Measurements from ENCODE around the gene CITED1. TPM values are rescaled to one million over a fixed set of nuclear protein-coding genes. Genes with fewer than 3 reads are reported as not detected.

The CITED1 gene
- polyA plus RNA-seq, 1 donor, result 0.94 TPM

GRCh38 chrX:72308566-72309296 is 3.0 kb upstream of the CITED1 start:
- no peaks in the 10 kb centered on the region for H3K9me3 ChIP-seq (ENCODE audit: control insufficient read depth, low read depth, low read length)
- peak overlapping the region; percentile 33 for H3K4me3 ChIP-seq (ENCODE audit: low read length)
- H3K36me3 ChIP-seq (ENCODE audit: control insufficient read depth, insufficient read depth, low read length), result no peaks in the 10 kb centered on the region
- H3K27me3 ChIP-seq (ENCODE audit: control insufficient read depth, insufficient read depth, low read length), result peaks cover 53% of the 10 kb centered on the region
- peak in 1 of 2 donors; percentile 71 for DNase-seq
- WGBS (ENCODE audit: insufficient coverage, low lambda C conversion rate), result 0% methylated on average over 1 of the region's 24 CpGs
- H3K27ac ChIP-seq (ENCODE audit: low read length), result no peak overlapping the region
- peaks cover 10% of the 10 kb centered on the region for H3K4me1 ChIP-seq (ENCODE audit: control insufficient read depth, insufficient read depth, low read length)

GRCh38 chrX:72308209-72308565 is 2.5 kb upstream of the CITED1 start:
- DNase-seq, result no peak
- Histone ChIP-seq H3K4me3 (ENCODE audit: low read length) (no peak overlapping the region), H3K4me1 (ENCODE audit: control insufficient read depth, insufficient read depth, low read length) (peaks cover 10% of the 10 kb centered on the region), H3K9me3 (ENCODE audit: control insufficient read depth, low read depth, low read length) (no peaks in the 10 kb centered on the region), H3K27me3 (ENCODE audit: control insufficient read depth, insufficient read depth, low read length) (peaks cover 58% of the 10 kb centered on the region), H3K36me3 (ENCODE audit: control insufficient read depth, insufficient read depth, low read length) (no peaks in the 10 kb centered on the region), H3K27ac (ENCODE audit: low read length) (no peak overlapping the region)
- no CpG with 5 or more reads among the region's 11 CpGs for WGBS (ENCODE audit: insufficient coverage, low lambda C conversion rate)

GRCh38 chrX:72307646-72308051 is 1.9 kb upstream of the CITED1 start:
- Histone ChIP-seq H3K4me3 (ENCODE audit: low read length) (peak overlapping the region; percentile 46), H3K27me3 (ENCODE audit: control insufficient read depth, insufficient read depth, low read length) (peaks cover 64% of the 10 kb centered on the region), H3K36me3 (ENCODE audit: control insufficient read depth, insufficient read depth, low read length) (no peaks in the 10 kb centered on the region), H3K27ac (ENCODE audit: low read length) (no peak overlapping the region), H3K9me3 (ENCODE audit: control insufficient read depth, low read depth, low read length) (no peaks in the 10 kb centered on the region), H3K4me1 (ENCODE audit: control insufficient read depth, insufficient read depth, low read length) (peaks cover 10% of the 10 kb centered on the region)
- no peak for DNase-seq
- WGBS (ENCODE audit: insufficient coverage, low lambda C conversion rate), result no CpG with 5 or more reads among the region's 17 CpGs

GRCh38 chrX:72306851-72307645 is 1.3 kb upstream of the CITED1 start:
- H3K36me3 ChIP-seq (ENCODE audit: control insufficient read depth, insufficient read depth, low read length), result no peaks in the 10 kb centered on the region
- no CpG with 5 or more reads among the region's 56 CpGs for WGBS (ENCODE audit: insufficient coverage, low lambda C conversion rate)
- H3K4me1 ChIP-seq (ENCODE audit: control insufficient read depth, insufficient read depth, low read length), result peaks cover 10% of the 10 kb centered on the region
- H3K27ac ChIP-seq (ENCODE audit: low read length), result no peak overlapping the region
- peak in 1 of 2 donors; percentile 70 for DNase-seq
- H3K9me3 ChIP-seq (ENCODE audit: control insufficient read depth, low read depth, low read length), result no peaks in the 10 kb centered on the region
- peak overlapping the region; percentile 46 for H3K4me3 ChIP-seq (ENCODE audit: low read length)
- H3K27me3 ChIP-seq (ENCODE audit: control insufficient read depth, insufficient read depth, low read length), result peaks cover 68% of the 10 kb centered on the region

- Histone ChIP-seq H3K4me3 (ENCODE audit: low read length) (peak overlapping the region; percentile 46), H3K9me3 (ENCODE audit: control insufficient read depth, low read depth, low read length) (no peaks in the 10 kb centered on the region), H3K27ac (ENCODE audit: low read length) (no peak overlapping the region), H3K36me3 (ENCODE audit: control insufficient read depth, insufficient read depth, low read length) (no peaks in the 10 kb centered on the region), H3K27me3 (ENCODE audit: control insufficient read depth, insufficient read depth, low read length) (peaks cover 68% of the 10 kb centered on the region), H3K4me1 (ENCODE audit: control insufficient read depth, insufficient read depth, low read length) (peaks cover 10% of the 10 kb centered on the region)
- WGBS (ENCODE audit: insufficient coverage, low lambda C conversion rate), result no CpG with 5 or more reads among the region's 92 CpGs
- no peak for DNase-seq
These were observed 529 bp upstream of the CITED1 start for GRCh38 chrX:72306085-72306801.

GRCh38 chrX:72304877-72305276 is 837 bp downstream of the CITED1 start:
- no peaks in the 10 kb centered on the region for H3K36me3 ChIP-seq (ENCODE audit: control insufficient read depth, insufficient read depth, low read length)
- H3K27me3 ChIP-seq (ENCODE audit: control insufficient read depth, insufficient read depth, low read length), result peaks cover 66% of the 10 kb centered on the region
- H3K27ac ChIP-seq (ENCODE audit: low read length), result no peak overlapping the region
- no CpG with 5 or more reads among the region's 26 CpGs for WGBS (ENCODE audit: insufficient coverage, low lambda C conversion rate)
- H3K4me3 ChIP-seq (ENCODE audit: low read length), result no peak overlapping the region
- DNase-seq, result no peak
- peaks cover 13% of the 10 kb centered on the region for H3K4me1 ChIP-seq (ENCODE audit: control insufficient read depth, insufficient read depth, low read length)
- H3K9me3 ChIP-seq (ENCODE audit: control insufficient read depth, low read depth, low read length), result no peaks in the 10 kb centered on the region

DNA sequence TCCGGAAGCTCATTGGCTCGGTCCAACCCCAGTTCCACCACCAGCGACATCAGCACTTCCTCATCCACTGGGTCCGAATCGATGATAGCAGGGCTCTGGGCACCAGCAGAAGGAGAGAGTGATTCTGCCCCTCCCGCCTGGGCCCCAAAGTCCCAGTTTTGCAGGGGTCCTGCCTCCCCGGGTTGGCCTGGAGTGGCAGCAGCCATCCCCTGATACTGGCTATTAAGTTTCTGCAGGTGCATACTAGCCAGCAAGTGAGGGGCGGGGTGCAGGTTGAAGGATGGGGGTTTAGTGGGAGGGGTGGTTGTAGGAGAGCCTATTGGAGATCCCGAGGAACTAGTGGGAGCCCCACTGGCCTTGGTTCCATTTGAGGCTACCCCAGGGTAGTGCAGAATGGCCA is 3.9 kb downstream of the CITED1 start:
- WGBS (ENCODE audit: insufficient coverage, low lambda C conversion rate), result no CpG with 5 or more reads among the region's 9 CpGs
- H3K4me3 ChIP-seq (ENCODE audit: low read length), result no peak overlapping the region
- no peaks in the 10 kb centered on the region for H3K9me3 ChIP-seq (ENCODE audit: control insufficient read depth, low read depth, low read length)
- no peak for DNase-seq
- H3K36me3 ChIP-seq (ENCODE audit: control insufficient read depth, insufficient read depth, low read length), result no peaks in the 10 kb centered on the region
- no peak overlapping the region for H3K27ac ChIP-seq (ENCODE audit: low read length)
- peaks cover 8% of the 10 kb centered on the region for H3K4me1 ChIP-seq (ENCODE audit: control insufficient read depth, insufficient read depth, low read length)
- peaks cover 38% of the 10 kb centered on the region for H3K27me3 ChIP-seq (ENCODE audit: control insufficient read depth, insufficient read depth, low read length)

DNA sequence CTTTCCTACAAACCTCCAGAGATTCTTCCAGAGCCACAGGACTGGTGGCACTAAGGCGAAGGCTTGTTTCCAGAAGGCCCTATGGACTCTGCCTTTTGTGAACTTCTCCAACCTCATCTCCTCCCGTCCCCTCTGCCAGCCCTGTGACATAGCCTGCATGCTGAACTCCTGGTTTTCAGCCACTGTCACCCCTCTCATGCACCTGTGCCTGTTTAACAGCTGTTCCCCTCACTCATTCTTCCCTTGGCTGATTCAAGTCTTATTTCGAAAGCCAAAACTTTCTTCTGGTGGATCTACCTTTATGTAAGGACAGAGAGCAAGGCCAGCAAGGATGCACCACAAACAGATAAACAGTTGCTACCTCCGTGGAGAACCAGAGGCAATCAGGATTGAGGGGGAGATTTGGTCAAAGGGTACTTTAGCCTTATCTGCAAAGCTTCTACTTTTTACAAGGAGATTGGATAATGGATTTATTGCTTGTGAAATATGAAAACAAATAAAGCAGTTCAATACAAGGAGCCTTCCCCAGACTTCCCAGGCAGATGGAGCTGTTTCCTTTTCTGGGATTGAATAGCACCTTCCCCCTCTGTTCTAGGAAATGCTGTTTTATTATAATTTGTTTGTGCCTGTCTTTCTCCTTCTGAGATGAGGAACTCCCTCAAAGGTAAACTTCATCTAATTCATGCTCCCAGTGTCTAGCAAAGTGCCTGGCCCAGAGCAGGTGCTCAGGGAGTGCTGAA is 5.7 kb downstream of the CITED1 start:
- H3K27me3 ChIP-seq (ENCODE audit: control insufficient read depth, insufficient read depth, low read length), result peaks cover 28% of the 10 kb centered on the region
- no peak for DNase-seq
- H3K27ac ChIP-seq (ENCODE audit: low read length), result no peak overlapping the region
- H3K4me3 ChIP-seq (ENCODE audit: low read length), result no peak overlapping the region
- no peaks in the 10 kb centered on the region for H3K9me3 ChIP-seq (ENCODE audit: control insufficient read depth, low read depth, low read length)
- no CpG with 5 or more reads among the region's 4 CpGs for WGBS (ENCODE audit: insufficient coverage, low lambda C conversion rate)
- peaks cover 3% of the 10 kb centered on the region for H3K4me1 ChIP-seq (ENCODE audit: control insufficient read depth, insufficient read depth, low read length)
- H3K36me3 ChIP-seq (ENCODE audit: control insufficient read depth, insufficient read depth, low read length), result no peaks in the 10 kb centered on the region

DNA sequence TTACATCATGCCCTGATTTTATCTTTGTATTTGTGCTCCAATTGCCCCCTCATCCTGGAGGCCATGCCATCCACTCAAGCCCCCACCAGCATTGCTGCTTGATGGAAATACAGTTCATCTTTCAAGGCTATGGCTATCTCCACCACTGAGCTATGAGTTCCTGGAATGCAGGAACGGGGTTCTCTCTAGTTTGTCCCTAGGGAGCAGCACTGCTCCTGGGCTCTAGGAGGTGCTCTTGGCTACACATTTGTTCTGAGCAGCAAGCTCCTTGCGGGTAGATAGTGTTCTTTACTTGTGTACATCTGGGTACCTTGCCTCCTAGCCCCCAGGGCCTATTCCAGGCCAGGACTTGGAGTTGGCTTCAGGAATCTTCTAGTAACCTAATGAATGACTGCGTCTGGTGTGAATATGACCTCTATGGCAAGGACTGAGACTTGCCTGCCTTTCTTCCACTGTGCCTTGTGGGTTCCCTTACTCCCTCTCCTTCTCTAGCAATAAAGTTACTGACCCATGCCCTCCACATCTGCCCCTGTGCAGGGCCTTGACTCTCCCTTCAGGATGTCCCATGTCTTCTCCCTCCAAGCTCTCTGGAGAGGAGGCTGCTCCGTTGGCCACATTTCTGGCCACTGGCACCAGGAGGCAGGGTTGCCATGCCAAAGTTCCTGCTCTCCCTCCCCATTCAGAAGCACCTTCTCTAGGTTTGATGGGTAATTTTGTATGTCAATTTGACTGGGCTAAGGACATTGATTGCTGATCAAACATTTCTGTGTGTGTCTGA is 7.6 kb downstream of the CITED1 start:
- DNase-seq, result no peak

More for the DNA sequence above, 7.6 kb downstream of the CITED1 start:
- Histone ChIP-seq H3K27ac (ENCODE audit: low read length) (no peak overlapping the region), H3K27me3 (ENCODE audit: control insufficient read depth, insufficient read depth, low read length) (peaks cover 9% of the 10 kb centered on the region), H3K4me1 (ENCODE audit: control insufficient read depth, insufficient read depth, low read length) (peaks cover 3% of the 10 kb centered on the region), H3K9me3 (ENCODE audit: control insufficient read depth, low read depth, low read length) (no peaks in the 10 kb centered on the region), H3K4me3 (ENCODE audit: low read length) (no peak overlapping the region), H3K36me3 (ENCODE audit: control insufficient read depth, insufficient read depth, low read length) (no peaks in the 10 kb centered on the region)
- no CpG with 5 or more reads among the region's 4 CpGs for WGBS (ENCODE audit: insufficient coverage, low lambda C conversion rate)
